K562 (cell line): ENCODE results near the gene MLXIPL. TPM values are rescaled to one million over a fixed set of nuclear protein-coding genes. Genes with fewer than 3 reads are reported as not detected.
A peak's percentile ranks its signal among the peaks of the same experiment; 100 is the strongest.

Experiments
- ATF1 ChIP-seq, 2 experiments: fragments of 450-650 bp in 1 of 2; IDR thresholded peaks; 2 replicates each; pipeline ENCODE4 v1.6.1; 2016; ENCODE audit warnings: missing compliant biosample characterization in 1 of 2, missing genetic modification characterization in 1 of 2
- CC2D1A ChIP-seq: fragments of 450-650 bp; IDR thresholded peaks from 2 replicates; pipeline ENCODE4 v1.6.1; 2017; ENCODE audit warnings: mild to moderate bottlenecking
- CTCFL ChIP-seq: IDR thresholded peaks from 2 replicates; pipeline ENCODE4 v1.6.1; 2011; ENCODE audit warnings: borderline replicate concordance, low read depth, mild to moderate bottlenecking, moderate library complexity, low read length; ENCODE audit not compliant: insufficient read depth, poor library complexity, severe bottlenecking
- FOXK1 ChIP-seq: sonication (generic); formaldehyde crosslinking; IDR thresholded peaks from 2 replicates; pipeline ENCODE4 v1.8.0; 2022; ENCODE audit warnings: missing genetic modification reagents, mild to moderate bottlenecking, borderline replicate concordance
- HDAC8 ChIP-seq: fragments of 450-650 bp; IDR thresholded peaks from 2 replicates; pipeline ENCODE4 v1.6.1; 2016; ENCODE audit warnings: mild to moderate bottlenecking, missing genetic modification characterization, moderate library complexity, missing compliant biosample characterization
- KAT2B ChIP-seq: IDR thresholded peaks from one replicate; pipeline ENCODE4 v1.6.1; 2012; ENCODE audit warnings: low read depth, mild to moderate bottlenecking, control low read depth, inconsistent platforms, low read length, moderate library complexity
- NFE2 ChIP-seq: IDR thresholded peaks from 2 replicates; pipeline ENCODE4 v1.6.1; 2014; ENCODE audit warnings: antibody characterized with exemption, low read depth
- SMARCC2 ChIP-seq: fragments of 450-650 bp; IDR thresholded peaks from 2 replicates; pipeline ENCODE4 v1.6.1; 2017; ENCODE audit warnings: antibody characterized with exemption, moderate library complexity, mild to moderate bottlenecking, low read depth
- SRSF1 ChIP-seq: fragments of 200-400 bp; formaldehyde crosslinking; IDR thresholded peaks from 2 replicates; pipeline ENCODE4 v1.6.1; 2017; ENCODE audit warnings: mild to moderate bottlenecking, low read depth, low read length, moderate library complexity
- TFE3 ChIP-seq: fragments of 450-650 bp; formaldehyde crosslinking; IDR thresholded peaks from 2 replicates; pipeline ENCODE4 v1.4.0; 2020; ENCODE audit warnings: mild to moderate bottlenecking, mixed read lengths
- XRCC3 ChIP-seq: fragments of 450-650 bp; IDR thresholded peaks from 2 replicates; pipeline ENCODE4 v1.6.1; 2017; ENCODE audit warnings: mild to moderate bottlenecking, moderate library complexity
- ZNF140 ChIP-seq: fragments of 250-450 bp; sonication (Bioruptor Pico); IDR thresholded peaks from 2 replicates; pipeline ENCODE4 v1.8.0; 2021; ENCODE audit warnings: moderate library complexity, mild to moderate bottlenecking, inconsistent platforms
- ZNF57 ChIP-seq: fragments of 450-650 bp; formaldehyde crosslinking; IDR thresholded peaks from 2 replicates; pipeline ENCODE4 v1.4.0; 2020; ENCODE audit warnings: mild to moderate bottlenecking, moderate library complexity
- ZNF699 ChIP-seq: fragments of 250-450 bp; sonication (Bioruptor Pico); IDR thresholded peaks from 2 replicates; pipeline ENCODE4 v1.8.0; 2021; ENCODE audit warnings: mild to moderate bottlenecking, moderate library complexity; ENCODE audit not compliant: insufficient replicate concordance
- polyA plus RNA-seq, 8 experiments: library from polyadenylated mRNA; depleted of rRNA in 4 of 8; stranded (reverse) in 5 of 8; unstranded in 3 of 8; fragments of >200 nt; fragmentation: Nextera tagmentation in 2 of 8; fragmentation: Illumina TruSeq in 1 of 8; extraction: Ambion mirVana in 2 of 8; extraction: Trizol in 1 of 8; gene quantifications; 2 replicates each; pipeline versions ENCODE4 v1.2.1 to v1.2.3, GENCODE V29; 2011 to 2014; ENCODE audit warnings: inconsistent platforms in 1 of 8, missing spikeins in 1 of 8
- total RNA-seq, 7 experiments: library from RNA; depleted of rRNA in 6 of 7; stranded (reverse); fragments of >200 nt in 6 of 7; fragmentation: Illumina TruSeq in 2 of 7; extraction: Trizol in 2 of 7; gene quantifications; 2 replicates each; pipeline versions ENCODE4 v1.2.1 to v1.2.3, GENCODE V29; 2011 to 2021; ENCODE audit warnings: low replicate concordance in 1 of 7
- TF ChIP-seq, protein P1 (sequence below): fragments of 450-650 bp; conservative IDR thresholded peaks from 2 replicates; pipeline ENCODE4 v1.6.1; 2016; ENCODE audit warnings: missing genetic modification characterization, low read depth, mild to moderate bottlenecking, control low read depth, missing compliant biosample characterization
- TF ChIP-seq, protein P2 (sequence below): fragments of 450-650 bp; formaldehyde crosslinking; IDR thresholded peaks from 2 replicates; pipeline ENCODE4 v1.4.0; 2022; ENCODE audit warnings: missing genetic modification characterization
- TF ChIP-seq, protein P3 (sequence below): fragments of 450-650 bp; formaldehyde crosslinking; IDR thresholded peaks from 2 replicates; pipeline ENCODE4 v1.4.0; 2022; ENCODE audit warnings: mild to moderate bottlenecking, moderate library complexity
- TF ChIP-seq, protein P4 (sequence below): fragments of 450-650 bp; IDR thresholded peaks from 2 replicates; pipeline ENCODE4 v1.6.1; 2014; ENCODE audit warnings: low read depth, mild to moderate bottlenecking, moderate library complexity, borderline replicate concordance

Gene MLXIPL
- total and polyA plus RNA-seq, 9 of the 15 experiments (the other 6 are each of a cell fraction or from before 2014, with no cell fraction given) = 0.11 to 18.4 (median 1.4) TPM

GRCh38 chr7:73612598-73613269, 11.6 kb downstream of the MLXIPL start (continued):
- TF ChIP-seq, protein P1, sequence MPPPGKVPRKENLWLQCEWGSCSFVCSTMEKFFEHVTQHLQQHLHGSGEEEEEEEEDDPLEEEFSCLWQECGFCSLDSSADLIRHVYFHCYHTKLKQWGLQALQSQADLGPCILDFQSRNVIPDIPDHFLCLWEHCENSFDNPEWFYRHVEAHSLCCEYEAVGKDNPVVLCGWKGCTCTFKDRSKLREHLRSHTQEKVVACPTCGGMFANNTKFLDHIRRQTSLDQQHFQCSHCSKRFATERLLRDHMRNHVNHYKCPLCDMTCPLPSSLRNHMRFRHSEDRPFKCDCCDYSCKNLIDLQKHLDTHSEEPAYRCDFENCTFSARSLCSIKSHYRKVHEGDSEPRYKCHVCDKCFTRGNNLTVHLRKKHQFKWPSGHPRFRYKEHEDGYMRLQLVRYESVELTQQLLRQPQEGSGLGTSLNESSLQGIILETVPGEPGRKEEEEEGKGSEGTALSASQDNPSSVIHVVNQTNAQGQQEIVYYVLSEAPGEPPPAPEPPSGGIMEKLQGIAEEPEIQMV (tag) = no peak
- no peak for TF ChIP-seq FOXK1
- TF ChIP-seq ATF1 (CRISPR knock-in tag; IDR thresholded peaks at IDR 0.05) = no peak
- peak; percentile 70 for TF ChIP-seq ATF1 (tag; IDR thresholded peaks at IDR 0.05)
- no peak for TF ChIP-seq ZNF140 (CRISPR knock-in tag)
- no peak for TF ChIP-seq SRSF1
- TF ChIP-seq, protein P2, sequence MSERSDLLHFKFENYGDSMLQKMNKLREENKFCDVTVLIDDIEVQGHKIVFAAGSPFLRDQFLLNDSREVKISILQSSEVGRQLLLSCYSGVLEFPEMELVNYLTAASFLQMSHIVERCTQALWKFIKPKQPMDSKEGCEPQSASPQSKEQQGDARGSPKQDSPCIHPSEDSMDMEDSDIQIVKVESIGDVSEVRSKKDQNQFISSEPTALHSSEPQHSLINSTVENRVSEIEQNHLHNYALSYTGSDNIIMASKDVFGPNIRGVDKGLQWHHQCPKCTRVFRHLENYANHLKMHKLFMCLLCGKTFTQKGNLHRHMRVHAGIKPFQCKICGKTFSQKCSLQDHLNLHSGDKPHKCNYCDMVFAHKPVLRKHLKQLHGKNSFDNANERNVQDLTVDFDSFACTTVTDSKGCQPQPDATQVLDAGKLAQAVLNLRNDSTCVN (CRISPR knock-in tag) = no peak
- TF ChIP-seq CTCFL = no peak
- peak; percentile 79; the same call in 1 of the 2 replicates for TF ChIP-seq CC2D1A
- no peak for TF ChIP-seq XRCC3
- peak; percentile 81 for TF ChIP-seq TFE3 (CRISPR knock-in tag)
- no peak for TF ChIP-seq ZNF699 (CRISPR knock-in tag)
- no peak for TF ChIP-seq KAT2B
- TF ChIP-seq, protein P3, sequence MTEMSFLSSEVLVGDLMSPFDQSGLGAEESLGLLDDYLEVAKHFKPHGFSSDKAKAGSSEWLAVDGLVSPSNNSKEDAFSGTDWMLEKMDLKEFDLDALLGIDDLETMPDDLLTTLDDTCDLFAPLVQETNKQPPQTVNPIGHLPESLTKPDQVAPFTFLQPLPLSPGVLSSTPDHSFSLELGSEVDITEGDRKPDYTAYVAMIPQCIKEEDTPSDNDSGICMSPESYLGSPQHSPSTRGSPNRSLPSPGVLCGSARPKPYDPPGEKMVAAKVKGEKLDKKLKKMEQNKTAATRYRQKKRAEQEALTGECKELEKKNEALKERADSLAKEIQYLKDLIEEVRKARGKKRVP (CRISPR knock-in tag) = no peak
- TF ChIP-seq SMARCC2 = peak; percentile 96
- no peak for TF ChIP-seq ZNF57 (CRISPR knock-in tag)
- TF ChIP-seq NFE2 = no peak
- TF ChIP-seq, protein P4, sequence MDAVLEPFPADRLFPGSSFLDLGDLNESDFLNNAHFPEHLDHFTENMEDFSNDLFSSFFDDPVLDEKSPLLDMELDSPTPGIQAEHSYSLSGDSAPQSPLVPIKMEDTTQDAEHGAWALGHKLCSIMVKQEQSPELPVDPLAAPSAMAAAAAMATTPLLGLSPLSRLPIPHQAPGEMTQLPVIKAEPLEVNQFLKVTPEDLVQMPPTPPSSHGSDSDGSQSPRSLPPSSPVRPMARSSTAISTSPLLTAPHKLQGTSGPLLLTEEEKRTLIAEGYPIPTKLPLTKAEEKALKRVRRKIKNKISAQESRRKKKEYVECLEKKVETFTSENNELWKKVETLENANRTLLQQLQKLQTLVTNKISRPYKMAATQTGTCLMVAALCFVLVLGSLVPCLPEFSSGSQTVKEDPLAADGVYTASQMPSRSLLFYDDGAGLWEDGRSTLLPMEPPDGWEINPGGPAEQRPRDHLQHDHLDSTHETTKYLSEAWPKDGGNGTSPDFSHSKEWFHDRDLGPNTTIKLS = no peak
- TF ChIP-seq HDAC8 (tag) = no peak
